ENCODE data around the gene NUAK2.

DNA sequence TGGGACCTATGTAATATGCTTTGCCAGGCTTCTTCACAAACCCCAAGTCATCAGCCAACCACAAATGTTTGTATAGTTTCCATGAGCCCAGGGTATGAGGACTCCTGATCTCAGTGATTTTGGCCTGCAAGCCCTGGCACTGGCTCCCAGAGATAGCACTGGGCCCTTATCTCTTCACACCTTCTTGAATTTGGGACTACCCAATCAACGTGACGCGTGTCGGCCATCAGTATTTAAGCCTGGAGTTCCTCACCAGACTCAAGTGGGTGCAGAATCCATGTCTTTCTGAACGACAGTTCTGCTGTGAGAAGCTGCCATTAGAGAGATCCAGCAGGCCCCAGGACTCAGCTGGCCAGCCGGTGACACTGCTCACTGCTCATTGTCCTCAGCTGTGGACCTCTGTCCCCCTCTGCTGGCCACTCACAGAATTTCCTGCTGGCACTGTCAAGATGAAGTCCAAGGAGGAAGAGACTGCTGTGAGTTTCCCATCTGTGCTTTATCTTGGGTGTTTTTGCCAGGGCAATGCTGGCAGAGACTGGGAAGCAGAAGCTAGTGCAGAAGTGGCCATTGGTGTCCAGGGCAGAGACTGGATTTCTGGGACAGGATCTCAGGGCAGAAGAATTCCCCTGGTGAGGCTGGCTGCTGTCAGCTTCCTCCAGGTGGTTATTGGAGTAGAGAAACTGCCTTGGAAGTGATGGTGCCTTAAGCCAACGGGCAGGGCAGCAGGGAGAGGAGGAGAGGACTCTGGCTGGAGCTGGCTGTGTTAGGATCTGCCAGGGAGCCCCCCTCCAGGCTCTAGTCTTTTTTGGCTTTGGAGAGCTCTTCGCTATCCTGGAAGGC is 65.4 kb downstream of the NUAK2 start:
- TF ChIP-seq, protein P1, sequence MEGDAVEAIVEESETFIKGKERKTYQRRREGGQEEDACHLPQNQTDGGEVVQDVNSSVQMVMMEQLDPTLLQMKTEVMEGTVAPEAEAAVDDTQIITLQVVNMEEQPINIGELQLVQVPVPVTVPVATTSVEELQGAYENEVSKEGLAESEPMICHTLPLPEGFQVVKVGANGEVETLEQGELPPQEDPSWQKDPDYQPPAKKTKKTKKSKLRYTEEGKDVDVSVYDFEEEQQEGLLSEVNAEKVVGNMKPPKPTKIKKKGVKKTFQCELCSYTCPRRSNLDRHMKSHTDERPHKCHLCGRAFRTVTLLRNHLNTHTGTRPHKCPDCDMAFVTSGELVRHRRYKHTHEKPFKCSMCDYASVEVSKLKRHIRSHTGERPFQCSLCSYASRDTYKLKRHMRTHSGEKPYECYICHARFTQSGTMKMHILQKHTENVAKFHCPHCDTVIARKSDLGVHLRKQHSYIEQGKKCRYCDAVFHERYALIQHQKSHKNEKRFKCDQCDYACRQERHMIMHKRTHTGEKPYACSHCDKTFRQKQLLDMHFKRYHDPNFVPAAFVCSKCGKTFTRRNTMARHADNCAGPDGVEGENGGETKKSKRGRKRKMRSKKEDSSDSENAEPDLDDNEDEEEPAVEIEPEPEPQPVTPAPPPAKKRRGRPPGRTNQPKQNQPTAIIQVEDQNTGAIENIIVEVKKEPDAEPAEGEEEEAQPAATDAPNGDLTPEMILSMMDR (IDR thresholded peaks at IDR 0.05; ENCODE audit: low read depth, low read length, missing input control) = peak; percentile 100
- no peak for TF ChIP-seq GABPA (IDR thresholded peaks at IDR 0.05 in 1 of 2, conservative IDR thresholded peaks at IDR 0.05 in 1 of 2)
- TF ChIP-seq SP1 (IDR thresholded peaks at IDR 0.05) = no peak
- no peak for TF ChIP-seq YY1 (IDR thresholded peaks at IDR 0.05)
- TF ChIP-seq RXRA (IDR thresholded peaks at IDR 0.05) = peak in 1 of 2 donors; percentile 10
- TF ChIP-seq, protein P2, sequence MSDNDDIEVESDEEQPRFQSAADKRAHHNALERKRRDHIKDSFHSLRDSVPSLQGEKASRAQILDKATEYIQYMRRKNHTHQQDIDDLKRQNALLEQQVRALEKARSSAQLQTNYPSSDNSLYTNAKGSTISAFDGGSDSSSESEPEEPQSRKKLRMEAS (IDR thresholded peaks at IDR 0.05) = no peak
- TF ChIP-seq TAF1 (conservative IDR thresholded peaks at IDR 0.05) = no peak
- TF ChIP-seq RAD21 (IDR thresholded peaks at IDR 0.05) = peak; percentile 99 to 100
- TF ChIP-seq FOXA1 (IDR thresholded peaks at IDR 0.05) = no peak
- TF ChIP-seq, protein P3, sequence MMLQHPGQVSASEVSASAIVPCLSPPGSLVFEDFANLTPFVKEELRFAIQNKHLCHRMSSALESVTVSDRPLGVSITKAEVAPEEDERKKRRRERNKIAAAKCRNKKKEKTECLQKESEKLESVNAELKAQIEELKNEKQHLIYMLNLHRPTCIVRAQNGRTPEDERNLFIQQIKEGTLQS (IDR thresholded peaks at IDR 0.05) = no peak
- no peak for TF ChIP-seq JUND (IDR thresholded peaks at IDR 0.05)
